GM19468 (cell line): Measurements from ENCODE around the gene UBAP1.
"Not testable (repeated sequence)": the region's sequence is repeated elsewhere in the genome, so short reads cannot be mapped to it uniquely, and the experiment has no call there.

ENCODE experiments used
- ATAC-seq: cut with Tn5 transposase; IDR thresholded peaks from one replicate; pipeline ENCODE4 v1.9.1; 2021; ENCODE audit warnings: mild to moderate bottlenecking, moderate library complexity, moderate number of reproducible peaks; ENCODE audit not compliant: unreplicated experiment; ENCODE audit errors: extremely low read depth

The UBAP1 gene

GRCh38 chr9:34178436-34179212 lies at the start of gene UBAP1:
TSS of gene UBAP1 (plus strand) at chr9:34179043. CDS start at chr9:34220915, 41,872 bp downstream.
- ATAC-seq = peak; percentile 98

- no peak for ATAC-seq
Measured at GRCh38 chr9:34131571-34131970, 47.3 kb upstream of the UBAP1 start.

GRCh38 chr9:34133436-34133949 lies 45.4 kb upstream of the UBAP1 start:
- no peak for ATAC-seq

DNA sequence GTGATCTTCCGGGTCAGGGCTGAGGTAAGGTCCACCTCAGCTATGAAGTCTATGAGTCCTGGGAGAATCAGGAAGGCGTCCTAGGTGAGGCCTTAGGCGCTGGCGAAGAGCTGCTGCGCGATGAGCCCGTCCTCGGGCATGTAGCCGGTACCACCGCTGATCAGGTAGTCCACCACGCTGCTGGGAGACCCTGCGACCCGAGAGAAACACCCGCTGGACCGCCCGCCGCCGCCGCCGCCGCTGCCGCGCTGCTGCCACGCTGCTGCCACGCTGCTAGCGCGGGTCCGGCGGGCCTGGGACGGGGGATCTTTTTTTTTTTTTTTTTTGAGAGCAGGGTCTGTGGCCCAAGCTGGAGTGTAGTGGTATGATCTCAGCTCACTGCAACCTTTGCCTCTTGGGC lies 44.3 kb upstream of the UBAP1 start:
- no peak for ATAC-seq

DNA sequence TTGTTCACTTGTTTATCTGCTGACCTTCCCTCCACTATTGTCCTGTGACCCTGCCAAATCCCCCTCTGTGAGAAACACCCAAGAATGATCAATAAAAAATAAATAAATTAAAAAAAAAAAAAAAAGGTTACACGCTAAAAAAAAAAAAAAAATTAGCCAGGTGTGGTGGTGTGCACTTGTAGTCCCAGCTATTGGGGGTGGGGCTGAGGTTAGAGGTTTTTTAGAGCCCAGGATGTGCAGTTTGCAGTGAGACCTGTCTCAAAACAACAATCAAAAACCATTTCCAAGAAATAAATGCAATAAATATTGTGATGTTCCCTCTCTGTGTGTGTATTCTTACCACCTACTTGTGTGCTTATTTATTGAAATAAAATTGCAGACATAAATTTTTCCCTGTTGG lies 40.2 kb upstream of the UBAP1 start:
- not testable (repeated sequence) for ATAC-seq

- no peak for ATAC-seq
Measured at GRCh38 chr9:34139477-34140146, 39.2 kb upstream of the UBAP1 start.

GRCh38 chr9:34140853-34141252 lies 38.0 kb upstream of the UBAP1 start:
- no peak for ATAC-seq

GRCh38 chr9:34143116-34143515 lies 35.7 kb upstream of the UBAP1 start:
- ATAC-seq = no peak

GRCh38 chr9:34145165-34145564 lies 33.7 kb upstream of the UBAP1 start:
- no peak for ATAC-seq

DNA sequence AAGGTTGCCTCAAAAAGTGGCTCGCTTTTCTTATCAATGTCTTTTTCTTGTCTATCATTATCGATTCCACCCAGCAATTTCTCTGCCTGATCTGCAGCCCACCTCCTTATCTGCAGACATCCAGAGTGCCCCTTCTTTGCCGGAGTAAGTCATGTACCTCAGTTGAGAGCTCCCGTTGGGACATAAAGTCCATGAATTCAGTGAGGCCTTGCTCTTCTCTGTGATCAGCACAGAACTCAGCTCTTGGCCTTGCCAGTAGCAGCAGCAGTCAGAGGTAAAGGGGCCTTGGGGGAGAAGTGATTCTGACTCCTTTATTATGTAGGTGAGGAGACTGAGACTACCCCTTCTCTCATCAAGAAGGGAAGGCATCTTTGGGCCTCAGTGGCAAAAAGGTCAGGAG lies 27.4 kb upstream of the UBAP1 start:
- ATAC-seq = no peak

- ATAC-seq = no peak
Measured at GRCh38 chr9:34154057-34154456, 24.8 kb upstream of the UBAP1 start.

GRCh38 chr9:34157318-34157717 lies 21.5 kb upstream of the UBAP1 start:
- no peak for ATAC-seq

DNA sequence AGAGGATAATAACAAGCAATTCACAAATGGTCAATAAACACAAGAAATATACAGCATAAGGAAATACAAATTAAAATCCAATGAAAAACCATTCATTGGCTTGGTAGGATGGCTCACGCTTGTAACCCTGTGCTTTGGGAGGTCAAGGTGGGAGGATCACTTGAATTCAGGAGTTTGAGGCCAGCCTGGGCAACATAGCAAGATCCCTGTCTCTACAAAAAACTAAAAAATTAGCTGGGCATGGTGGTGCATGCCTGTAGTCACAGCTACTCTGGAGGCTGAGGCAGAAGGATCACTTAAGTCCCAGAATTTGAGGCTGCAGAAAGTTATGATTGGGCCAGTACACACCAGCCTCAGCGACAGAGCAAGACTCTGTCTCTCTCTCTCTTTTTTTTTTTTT lies 20.9 kb upstream of the UBAP1 start:
- no peak for ATAC-seq

- ATAC-seq = no peak
Measured at GRCh38 chr9:34158362-34158869, 20.4 kb upstream of the UBAP1 start.

DNA sequence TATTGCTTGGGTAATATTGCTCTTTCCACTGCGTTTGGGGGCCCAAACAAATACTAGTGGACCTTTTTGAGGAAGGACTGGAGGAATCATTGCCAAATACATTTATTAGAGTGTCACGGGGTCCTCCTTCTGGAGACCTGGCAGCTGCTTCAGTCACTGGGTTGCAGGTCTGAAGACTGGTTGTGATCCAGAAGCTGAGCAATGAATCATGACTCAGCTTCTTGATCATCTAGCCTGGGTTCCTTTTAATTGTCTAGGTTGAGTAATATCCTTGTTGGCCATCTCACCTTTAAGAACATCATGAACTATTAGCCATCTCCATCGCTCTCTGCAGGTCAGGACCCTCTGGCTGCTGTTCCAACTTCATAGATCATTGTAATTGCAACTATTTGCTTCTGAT lies 15.4 kb upstream of the UBAP1 start:
- no peak for ATAC-seq

- no peak for ATAC-seq
Measured at GRCh38 chr9:34169125-34169524, 9.7 kb upstream of the UBAP1 start.

- no peak for ATAC-seq
Measured at GRCh38 chr9:34170237-34170991, 8.4 kb upstream of the UBAP1 start.

GRCh38 chr9:34171753-34172535 lies 6.9 kb upstream of the UBAP1 start:
- peak; percentile 51 for ATAC-seq

- no peak for ATAC-seq
Measured at GRCh38 chr9:34176089-34176488, 2.8 kb upstream of the UBAP1 start.
